HG03280 (cell line): ENCODE measurements around the gene SERPINE2.
"Not testable (repeated sequence)": the region's sequence is repeated elsewhere in the genome, so short reads cannot be mapped to it uniquely, and the experiment has no call there.

Experiments used
- ATAC-seq: cut with Tn5 transposase; IDR thresholded peaks from one replicate; pipeline ENCODE4 v1.9.1; 2021; ENCODE audit warnings: mild to moderate bottlenecking, moderate library complexity; ENCODE audit not compliant: unreplicated experiment

Gene SERPINE2

GRCh38 chr2:224017957-224018356 lies 21.1 kb downstream of the SERPINE2 start:
- ATAC-seq, result no peak

- ATAC-seq, result no peak
These were observed 22.1 kb downstream of the SERPINE2 start for GRCh38 chr2:224016963-224017362.

GRCh38 chr2:224014336-224014735 lies 24.8 kb downstream of the SERPINE2 start:
- no peak for ATAC-seq

- ATAC-seq, result no peak
These were observed 27.2 kb downstream of the SERPINE2 start for GRCh38 chr2:224011837-224012236.

GRCh38 chr2:224009605-224010315 lies 29.3 kb downstream of the SERPINE2 start:
- no peak for ATAC-seq

GRCh38 chr2:224008702-224009261 lies 30.3 kb downstream of the SERPINE2 start:
- no peak for ATAC-seq

GRCh38 chr2:224004105-224004695 lies 34.9 kb downstream of the SERPINE2 start:
- no peak for ATAC-seq

GRCh38 chr2:224000662-224001061 lies 38.4 kb downstream of the SERPINE2 start:
- not testable (repeated sequence) for ATAC-seq

GRCh38 chr2:223999862-224000261 lies 39.2 kb downstream of the SERPINE2 start:
- ATAC-seq, result no peak

GRCh38 chr2:223998948-223999347 lies 40.1 kb downstream of the SERPINE2 start:
- ATAC-seq, result no peak

- ATAC-seq, result no peak
These were observed 41.1 kb downstream of the SERPINE2 start for GRCh38 chr2:223997938-223998337.

- no peak for ATAC-seq
These were observed 42.7 kb downstream of the SERPINE2 start for GRCh38 chr2:223996391-223996790.

GRCh38 chr2:223995569-223995968 lies 43.5 kb downstream of the SERPINE2 start:
- ATAC-seq, result no peak

GRCh38 chr2:223994562-223995162 lies 44.4 kb downstream of the SERPINE2 start:
- no peak for ATAC-seq

- peak; percentile 93 for ATAC-seq
These were observed 45.4 kb downstream of the SERPINE2 start for GRCh38 chr2:223993634-223994232.

GRCh38 chr2:223991611-223992010 lies 47.5 kb downstream of the SERPINE2 start:
- ATAC-seq, result no peak

GRCh38 chr2:223989856-223990232 lies 49.2 kb downstream of the SERPINE2 start:
- no peak for ATAC-seq

- no peak for ATAC-seq
These were observed 49.8 kb downstream of the SERPINE2 start for GRCh38 chr2:223989206-223989855.

- ATAC-seq, result no peak
These were observed 57.8 kb downstream of the SERPINE2 start for GRCh38 chr2:223981241-223981640.

GRCh38 chr2:223980803-223981202 lies 58.3 kb downstream of the SERPINE2 start:
- no peak for ATAC-seq

GRCh38 chr2:223980397-223980735 lies 58.7 kb downstream of the SERPINE2 start:
- ATAC-seq, result no peak
